GM10266 (cell line): ENCODE results near the gene ITFG2.

Experiments
- DNase-seq: peaks from one replicate; pipeline ENCODE4 v3.0.0; 2012; ENCODE audit errors: extremely low spot score
- TF ChIP-seq, protein P1 (sequence below): IDR thresholded peaks from 2 replicates; pipeline ENCODE4 v1.5.1; 2012; ENCODE audit warnings: mild to moderate bottlenecking, low read depth; ENCODE audit not compliant: control insufficient read depth, insufficient read depth; ENCODE audit errors: missing control alignments

Gene ITFG2

GRCh38 chr12:2805143-2805520, 7.3 kb upstream of the ITFG2 start:
- TF ChIP-seq, protein P1, sequence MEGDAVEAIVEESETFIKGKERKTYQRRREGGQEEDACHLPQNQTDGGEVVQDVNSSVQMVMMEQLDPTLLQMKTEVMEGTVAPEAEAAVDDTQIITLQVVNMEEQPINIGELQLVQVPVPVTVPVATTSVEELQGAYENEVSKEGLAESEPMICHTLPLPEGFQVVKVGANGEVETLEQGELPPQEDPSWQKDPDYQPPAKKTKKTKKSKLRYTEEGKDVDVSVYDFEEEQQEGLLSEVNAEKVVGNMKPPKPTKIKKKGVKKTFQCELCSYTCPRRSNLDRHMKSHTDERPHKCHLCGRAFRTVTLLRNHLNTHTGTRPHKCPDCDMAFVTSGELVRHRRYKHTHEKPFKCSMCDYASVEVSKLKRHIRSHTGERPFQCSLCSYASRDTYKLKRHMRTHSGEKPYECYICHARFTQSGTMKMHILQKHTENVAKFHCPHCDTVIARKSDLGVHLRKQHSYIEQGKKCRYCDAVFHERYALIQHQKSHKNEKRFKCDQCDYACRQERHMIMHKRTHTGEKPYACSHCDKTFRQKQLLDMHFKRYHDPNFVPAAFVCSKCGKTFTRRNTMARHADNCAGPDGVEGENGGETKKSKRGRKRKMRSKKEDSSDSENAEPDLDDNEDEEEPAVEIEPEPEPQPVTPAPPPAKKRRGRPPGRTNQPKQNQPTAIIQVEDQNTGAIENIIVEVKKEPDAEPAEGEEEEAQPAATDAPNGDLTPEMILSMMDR = no peak
- DNase-seq = no peak

DNA sequence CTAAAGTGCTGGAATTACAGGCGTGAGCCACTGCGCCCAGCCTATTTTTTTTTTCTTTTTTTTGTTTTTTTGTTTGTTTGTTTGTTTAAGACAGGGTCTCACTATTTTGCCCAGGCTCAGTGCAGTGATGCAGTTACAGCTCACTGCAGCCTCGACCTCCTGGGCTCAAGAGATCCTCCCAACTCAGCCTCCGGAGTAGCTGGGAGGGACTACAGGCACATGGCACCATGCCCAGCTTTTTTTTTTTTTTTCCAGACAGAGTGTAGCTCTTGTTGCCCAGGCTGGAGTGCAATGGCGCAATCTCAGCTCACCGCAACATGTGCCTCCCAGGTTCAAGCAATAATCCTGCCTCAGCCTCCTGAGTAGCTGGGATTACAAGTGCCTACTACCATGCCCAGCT, 5.8 kb upstream of the ITFG2 start:
- TF ChIP-seq, protein P1 = no peak
- DNase-seq = no peak

DNA sequence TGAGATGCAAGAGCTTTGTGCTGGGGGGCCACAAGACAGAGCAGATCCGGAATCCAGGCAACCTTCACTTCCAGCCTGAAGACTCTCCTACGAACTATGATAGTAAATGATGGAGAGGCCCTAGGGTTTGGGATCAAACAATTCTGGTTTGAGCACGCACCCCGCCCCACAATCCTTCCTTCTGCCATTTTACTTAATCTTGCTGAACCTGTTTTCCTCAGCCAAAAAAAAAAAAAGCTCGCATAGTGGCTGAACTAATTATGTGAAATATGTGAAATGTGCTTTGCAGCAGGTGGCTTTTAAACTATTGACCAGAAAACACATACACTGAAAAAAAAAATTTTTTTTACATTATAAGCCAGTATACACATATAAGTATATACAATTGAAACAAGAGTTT, 667 bp upstream of the ITFG2 start:
- no peak for DNase-seq
- TF ChIP-seq, protein P1 = no peak

GRCh38 chr12:2813214-2814185, 1.0 kb downstream of the ITFG2 start:
- peak; percentile 69 for DNase-seq
- TF ChIP-seq, protein P1 = peak; percentile 74

GRCh38 chr12:2819810-2820209, 7.3 kb downstream of the ITFG2 start:
- no peak for DNase-seq
- TF ChIP-seq, protein P1 = no peak

- no peak for DNase-seq
- TF ChIP-seq, protein P1 = no peak
Observed at GRCh38 chr12:2820432-2820831, 8.0 kb downstream of the ITFG2 start.

DNA sequence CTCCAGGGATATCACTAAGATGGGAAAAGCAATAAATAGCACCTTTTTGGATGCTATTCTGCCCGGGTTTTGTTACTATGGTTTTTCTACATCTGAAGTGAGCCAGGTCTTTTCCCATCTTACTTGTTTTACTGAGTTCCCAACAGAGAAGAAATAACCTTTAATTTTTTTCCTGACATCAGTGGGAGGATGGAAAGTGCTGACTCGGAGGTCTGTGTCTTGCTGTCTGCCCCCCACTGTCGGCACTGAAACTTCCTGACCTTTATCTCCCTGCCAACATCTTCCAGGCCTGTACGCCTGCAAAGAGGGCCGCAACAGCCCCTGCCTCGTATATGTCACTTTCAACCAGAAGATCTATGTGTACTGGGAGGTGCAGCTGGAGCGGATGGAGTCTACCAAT, 11.0 kb downstream of the ITFG2 start:
- DNase-seq = no peak
- TF ChIP-seq, protein P1 = no peak
